GM19467 (cell line): ENCODE measurements around the gene GPR78.

Experiments
- ATAC-seq: cut with Tn5 transposase; IDR thresholded peaks from one replicate; pipeline ENCODE4 v1.9.1; 2021; ENCODE audit warnings: mild to moderate bottlenecking, moderate library complexity; ENCODE audit not compliant: unreplicated experiment

Gene GPR78

GRCh38 chr4:8545439-8545765, 34.8 kb upstream of the GPR78 start:
- ATAC-seq = no peak

- ATAC-seq = no peak
Measured at GRCh38 chr4:8546766-8547107, 33.5 kb upstream of the GPR78 start.

GRCh38 chr4:8547108-8547911, 32.9 kb upstream of the GPR78 start:
- no peak for ATAC-seq

- no peak for ATAC-seq
Measured at GRCh38 chr4:8547912-8548730, 32.1 kb upstream of the GPR78 start.

- no peak for ATAC-seq
Measured at GRCh38 chr4:8548731-8549351, 31.4 kb upstream of the GPR78 start.

- no peak for ATAC-seq
Measured at GRCh38 chr4:8549352-8549931, 30.8 kb upstream of the GPR78 start.

- ATAC-seq = no peak
Measured at GRCh38 chr4:8550691-8551090, 29.5 kb upstream of the GPR78 start.

GRCh38 chr4:8552024-8552423, 28.2 kb upstream of the GPR78 start:
- ATAC-seq = no peak

GRCh38 chr4:8552581-8553205, 27.5 kb upstream of the GPR78 start:
- no peak for ATAC-seq

- no peak for ATAC-seq
Measured at GRCh38 chr4:8553216-8553615, 27.0 kb upstream of the GPR78 start.

- no peak for ATAC-seq
Measured at GRCh38 chr4:8553991-8554405, 26.2 kb upstream of the GPR78 start.

- no peak for ATAC-seq
Measured at GRCh38 chr4:8554555-8555100, 25.6 kb upstream of the GPR78 start.

- ATAC-seq = no peak
Measured at GRCh38 chr4:8555716-8556115, 24.5 kb upstream of the GPR78 start.

GRCh38 chr4:8556341-8557150, 23.6 kb upstream of the GPR78 start:
- no peak for ATAC-seq

- ATAC-seq = no peak
Measured at GRCh38 chr4:8557151-8558076, 22.8 kb upstream of the GPR78 start.

GRCh38 chr4:8558080-8558960, 21.9 kb upstream of the GPR78 start:
- ATAC-seq = no peak

GRCh38 chr4:8559011-8559410, 21.2 kb upstream of the GPR78 start:
- no peak for ATAC-seq
